HEK293 (cell line): Measurements from ENCODE around the gene STX3.

Experiments
- CTCF ChIA-PET: fragments of 350-600 bp; formaldehyde crosslinking; extraction: SDS; loops from one replicate; lab custom pipeline; 2021; ENCODE audit warnings: antibody characterized with exemption; lab: Yijun Ruan, JAX
- POLR2A ChIA-PET: fragments of 300-600 bp; formaldehyde crosslinking; extraction: SDS; loops from one replicate; lab custom pipeline; 2020; ENCODE audit warnings: antibody characterized with exemption, inconsistent platforms; lab: Yijun Ruan, JAX
- H3K27ac ChIP-seq: fragments of 200-500 bp; sonication (Bioruptor generic); 2 replicates; pipeline ENCODE4 v1.5.1; 2014; ENCODE audit warnings: low read depth, low read length, control low read depth, inconsistent platforms; ENCODE audit errors: extremely low read depth
- H3K36me3 ChIP-seq, 2 experiments: fragments of 200-500 bp in 1 of 2; sonication (Bioruptor generic) in 1 of 2; 1 replicate in 1 of 2; 2 replicates in 1 of 2; pipeline ENCODE4 v1.5.1; 2014 to 2017; ENCODE audit warnings: inconsistent platforms in 2 of 2, low read length in 2 of 2; ENCODE audit not compliant: control insufficient read depth in 2 of 2, insufficient read depth in 1 of 2
- H3K4me1 ChIP-seq: fragments of 200-500 bp; sonication (Bioruptor generic); 2 replicates; pipeline ENCODE4 v1.5.1; 2014; ENCODE audit warnings: mild to moderate bottlenecking, low read length, inconsistent platforms; ENCODE audit not compliant: control insufficient read depth, insufficient read depth
- H3K4me3 ChIP-seq: 2 replicates; pipeline ENCODE4 v1.5.1; 2011; ENCODE audit warnings: low read depth, mild to moderate bottlenecking, control low read depth, low read length, moderate library complexity
- H3K9me3 ChIP-seq: fragments of 200-500 bp; sonication (Bioruptor generic); 2 replicates; pipeline ENCODE4 v1.5.1; 2014; ENCODE audit warnings: low read depth, low read length, inconsistent platforms; ENCODE audit not compliant: control insufficient read depth, insufficient read depth
- ATF2 ChIP-seq: fragments of 450-650 bp; formaldehyde crosslinking; IDR thresholded peaks from 2 replicates; pipeline ENCODE4 v1.5.1; 2016; ENCODE audit warnings: missing biosample characterization, missing genetic modification characterization, low read depth
- KLF1 ChIP-seq: fragments of 450-650 bp; formaldehyde crosslinking; IDR thresholded peaks from 2 replicates; pipeline ENCODE4 v1.5.1; 2016; ENCODE audit warnings: missing biosample characterization, missing genetic modification characterization
- KLF16 ChIP-seq: fragments of 450-650 bp; formaldehyde crosslinking; IDR thresholded peaks from 2 replicates; pipeline ENCODE4 v1.5.1; 2017; ENCODE audit warnings: missing biosample characterization, missing genetic modification characterization
- KLF8 ChIP-seq: fragments of 450-650 bp; formaldehyde crosslinking; IDR thresholded peaks from 2 replicates; pipeline ENCODE4 v1.5.1; 2016; ENCODE audit warnings: missing biosample characterization, missing genetic modification characterization
- OSR2 ChIP-seq: fragments of 450-650 bp; formaldehyde crosslinking; IDR thresholded peaks from 2 replicates; pipeline ENCODE4 v1.5.1; 2016; ENCODE audit warnings: missing biosample characterization, missing genetic modification characterization
- SP3 ChIP-seq: fragments of 450-650 bp; formaldehyde crosslinking; IDR thresholded peaks from 2 replicates; pipeline ENCODE4 v1.5.1; 2016; ENCODE audit warnings: missing biosample characterization, missing genetic modification characterization
- TRIM28 ChIP-seq: IDR thresholded peaks from 2 replicates; pipeline ENCODE4 v1.6.1; 2011; ENCODE audit warnings: low read length, control low read depth, borderline replicate concordance
- ZBTB20 ChIP-seq: fragments of 450-650 bp; formaldehyde crosslinking; IDR thresholded peaks from 2 replicates; pipeline ENCODE4 v1.5.1; 2016; ENCODE audit warnings: missing biosample characterization, missing genetic modification characterization
- ZBTB26 ChIP-seq: fragments of 450-650 bp; formaldehyde crosslinking; optimal IDR thresholded peaks from 2 replicates; pipeline ENCODE3; 2016; ENCODE audit warnings: missing biosample characterization, mild to moderate bottlenecking, missing genetic modification characterization
- ZBTB6 ChIP-seq: fragments of 450-650 bp; formaldehyde crosslinking; IDR thresholded peaks from 2 replicates; pipeline ENCODE4 v1.5.1; 2017; ENCODE audit warnings: missing biosample characterization, missing genetic modification characterization
- ZEB2 ChIP-seq: fragments of 450-650 bp; formaldehyde crosslinking; IDR thresholded peaks from 2 replicates; pipeline ENCODE4 v1.5.1; 2016; ENCODE audit warnings: missing biosample characterization, missing genetic modification characterization
- ZFP69B ChIP-seq: fragments of 450-650 bp; formaldehyde crosslinking; IDR thresholded peaks from 2 replicates; pipeline ENCODE4 v1.5.1; 2016; ENCODE audit warnings: missing biosample characterization, missing genetic modification characterization
- ZNF2 ChIP-seq: fragments of 450-650 bp; formaldehyde crosslinking; IDR thresholded peaks from 2 replicates; pipeline ENCODE4 v1.5.1; 2016; ENCODE audit warnings: missing biosample characterization, missing genetic modification characterization
- ZNF23 ChIP-seq: fragments of 450-650 bp; formaldehyde crosslinking; IDR thresholded peaks from 2 replicates; pipeline ENCODE4 v1.5.1; 2016; ENCODE audit warnings: missing biosample characterization, missing genetic modification characterization, borderline replicate concordance
- ZNF24 ChIP-seq: fragments of 450-650 bp; formaldehyde crosslinking; IDR thresholded peaks from 2 replicates; pipeline ENCODE4 v1.5.1; 2016; ENCODE audit warnings: missing biosample characterization, missing genetic modification characterization
- ZNF366 ChIP-seq: fragments of 450-650 bp; formaldehyde crosslinking; conservative IDR thresholded peaks from 2 replicates; pipeline ENCODE4 v1.5.1; 2016; ENCODE audit warnings: missing biosample characterization, missing genetic modification characterization
- ZNF398 ChIP-seq: fragments of 450-650 bp; formaldehyde crosslinking; IDR thresholded peaks from 2 replicates; pipeline ENCODE4 v1.5.1; 2017; ENCODE audit warnings: missing biosample characterization, missing genetic modification characterization
- ZNF416 ChIP-seq: fragments of 450-650 bp; formaldehyde crosslinking; IDR thresholded peaks from 2 replicates; pipeline ENCODE4 v1.5.1; 2016; ENCODE audit warnings: missing biosample characterization, missing genetic modification characterization
- ZNF529 ChIP-seq: fragments of 450-650 bp; formaldehyde crosslinking; IDR thresholded peaks from 2 replicates; pipeline ENCODE4 v1.5.1; 2017; ENCODE audit warnings: missing genetic modification characterization, missing biosample characterization; ENCODE audit not compliant: insufficient replicate concordance
- ZNF549 ChIP-seq: fragments of 450-650 bp; IDR thresholded peaks from 2 replicates; pipeline ENCODE4 v1.5.1; 2018; ENCODE audit warnings: missing biosample characterization, missing genetic modification characterization, mild to moderate bottlenecking, inconsistent platforms, moderate library complexity
- ZNF660 ChIP-seq: fragments of 450-650 bp; IDR thresholded peaks from 2 replicates; pipeline ENCODE4 v1.5.1; 2018; ENCODE audit warnings: missing biosample characterization, mild to moderate bottlenecking, missing genetic modification characterization
- TF ChIP-seq, protein P1 (sequence below): fragments of 450-650 bp; formaldehyde crosslinking; IDR thresholded peaks from 2 replicates; pipeline ENCODE4 v1.5.1; 2016; ENCODE audit warnings: missing biosample characterization, missing genetic modification characterization

Gene STX3

DNA sequence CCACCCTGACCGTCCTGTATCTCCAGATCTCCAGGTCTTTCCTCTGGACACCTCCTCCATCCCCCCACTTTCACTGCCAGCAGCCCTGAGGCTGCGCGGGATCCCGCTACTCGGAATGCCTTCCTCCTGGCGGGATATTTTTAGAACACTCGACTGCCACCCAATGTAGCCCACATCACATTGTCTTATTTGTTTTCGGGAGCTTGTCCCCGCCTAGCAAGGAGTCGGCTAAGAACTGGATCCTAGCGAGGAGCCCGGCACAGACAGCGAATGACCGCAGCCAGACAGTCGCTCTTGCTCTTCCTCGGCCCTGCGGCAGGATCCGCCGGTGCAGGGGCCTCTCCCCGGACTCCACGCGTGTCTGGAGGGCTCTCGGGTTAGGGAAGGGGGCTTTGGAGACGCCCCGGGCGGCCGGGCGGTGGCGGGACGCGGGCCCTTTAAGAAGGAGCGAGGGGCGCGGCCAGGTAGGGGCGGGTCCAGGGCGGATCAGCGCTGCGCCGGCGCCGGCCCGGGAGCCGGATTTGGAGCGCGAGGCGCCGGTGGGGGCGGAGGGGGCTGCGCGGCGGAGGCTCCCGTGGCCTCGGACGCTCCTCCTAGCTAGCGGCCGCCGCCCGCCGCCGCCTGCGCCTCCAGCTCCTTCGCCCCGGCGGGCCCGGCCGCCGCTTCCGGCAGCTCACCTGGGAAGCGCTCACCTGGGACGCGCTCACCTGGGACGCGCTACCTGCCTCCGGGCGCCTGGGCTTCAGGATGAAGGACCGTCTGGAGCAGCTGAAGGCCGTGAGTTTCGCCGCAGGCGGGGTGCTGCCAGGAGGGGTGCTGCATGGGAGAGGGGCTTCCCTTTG lies at the start of gene STX3 (continued):
- peak; percentile 46 for TF ChIP-seq ZBTB26 (tag by site-specific recombination)
- no peak for TF ChIP-seq ATF2 (tag by site-specific recombination)
- TF ChIP-seq TRIM28, result no peak
- peak; percentile 7; the same call in 1 of the 2 replicates for TF ChIP-seq ZNF398 (tag by site-specific recombination)
- TF ChIP-seq ZEB2 (tag by site-specific recombination), result peak; percentile 78
- TF ChIP-seq ZNF416 (tag by site-specific recombination), result no peak
- TF ChIP-seq KLF16 (tag by site-specific recombination), result peak; percentile 15
- TF ChIP-seq ZNF23, result no peak
- no peak for TF ChIP-seq ZNF24 (tag by site-specific recombination)
- TF ChIP-seq ZBTB20, result peak; percentile 60
- TF ChIP-seq SP3 (tag by site-specific recombination), result peak; percentile 62
- peak; percentile 19; the same call in 1 of the 2 replicates for TF ChIP-seq KLF1
- peak; percentile 51 for TF ChIP-seq KLF8 (tag by site-specific recombination)

GRCh38 chr11:59706518-59707285 lies 48.5 kb upstream of the STX3 start:
- Histone ChIP-seq H3K36me3 (no peaks in the 10 kb centered on the region), H3K9me3 (no peaks in the 10 kb centered on the region), H3K4me1 (no peaks in the 10 kb centered on the region), H3K27ac (no peak overlapping the region), H3K4me3 (no peak overlapping the region)
- POLR2A ChIA-PET, result no interaction called here
- CTCF ChIA-PET, result no interaction called here
- TF ChIP-seq ZNF366 (tag by site-specific recombination) (no peak), ZNF549 (tag by site-specific recombination) (no peak), ZNF660 (0 out of 2 replicates have a peak, but pooled peaks have one; percentile 33), ZBTB6 (no peak), OSR2 (no peak), ZFP69B (tag by site-specific recombination) (no peak), ZNF529 (tag by site-specific recombination) (no peak), ZNF2 (tag by site-specific recombination) (no peak)
- TF ChIP-seq, protein P1, sequence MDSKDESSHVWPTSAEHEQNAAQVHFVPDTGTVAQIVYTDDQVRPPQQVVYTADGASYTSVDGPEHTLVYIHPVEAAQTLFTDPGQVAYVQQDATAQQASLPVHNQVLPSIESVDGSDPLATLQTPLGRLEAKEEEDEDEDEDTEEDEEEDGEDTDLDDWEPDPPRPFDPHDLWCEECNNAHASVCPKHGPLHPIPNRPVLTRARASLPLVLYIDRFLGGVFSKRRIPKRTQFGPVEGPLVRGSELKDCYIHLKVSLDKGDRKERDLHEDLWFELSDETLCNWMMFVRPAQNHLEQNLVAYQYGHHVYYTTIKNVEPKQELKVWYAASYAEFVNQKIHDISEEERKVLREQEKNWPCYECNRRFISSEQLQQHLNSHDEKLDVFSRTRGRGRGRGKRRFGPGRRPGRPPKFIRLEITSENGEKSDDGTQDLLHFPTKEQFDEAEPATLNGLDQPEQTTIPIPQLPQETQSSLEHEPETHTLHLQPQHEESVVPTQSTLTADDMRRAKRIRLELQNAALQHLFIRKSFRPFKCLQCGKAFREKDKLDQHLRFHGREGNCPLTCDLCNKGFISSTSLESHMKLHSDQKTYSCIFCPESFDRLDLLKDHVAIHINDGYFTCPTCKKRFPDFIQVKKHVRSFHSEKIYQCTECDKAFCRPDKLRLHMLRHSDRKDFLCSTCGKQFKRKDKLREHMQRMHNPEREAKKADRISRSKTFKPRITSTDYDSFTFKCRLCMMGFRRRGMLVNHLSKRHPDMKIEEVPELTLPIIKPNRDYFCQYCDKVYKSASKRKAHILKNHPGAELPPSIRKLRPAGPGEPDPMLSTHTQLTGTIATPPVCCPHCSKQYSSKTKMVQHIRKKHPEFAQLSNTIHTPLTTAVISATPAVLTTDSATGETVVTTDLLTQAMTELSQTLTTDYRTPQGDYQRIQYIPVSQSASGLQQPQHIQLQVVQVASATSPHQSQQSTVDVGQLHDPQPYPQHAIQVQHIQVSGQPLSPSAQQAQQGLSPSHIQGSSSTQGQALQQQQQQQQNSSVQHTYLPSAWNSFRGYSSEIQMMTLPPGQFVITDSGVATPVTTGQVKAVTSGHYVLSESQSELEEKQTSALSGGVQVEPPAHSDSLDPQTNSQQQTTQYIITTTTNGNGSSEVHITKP, result no peak
